Superior temporal gyrus (tissue), 1 donor: ENCODE data around the gene KLRC2.
"Not testable (repeated sequence)": the region's sequence is repeated elsewhere in the genome, so short reads cannot be mapped to it uniquely, and the experiment has no call there.

Experiments used
- DNase-seq: peaks from one replicate; pipeline ENCODE4 v3.0.0-alpha.2; 2016; ENCODE audit errors: extremely low spot score

KLRC2 gene

DNA sequence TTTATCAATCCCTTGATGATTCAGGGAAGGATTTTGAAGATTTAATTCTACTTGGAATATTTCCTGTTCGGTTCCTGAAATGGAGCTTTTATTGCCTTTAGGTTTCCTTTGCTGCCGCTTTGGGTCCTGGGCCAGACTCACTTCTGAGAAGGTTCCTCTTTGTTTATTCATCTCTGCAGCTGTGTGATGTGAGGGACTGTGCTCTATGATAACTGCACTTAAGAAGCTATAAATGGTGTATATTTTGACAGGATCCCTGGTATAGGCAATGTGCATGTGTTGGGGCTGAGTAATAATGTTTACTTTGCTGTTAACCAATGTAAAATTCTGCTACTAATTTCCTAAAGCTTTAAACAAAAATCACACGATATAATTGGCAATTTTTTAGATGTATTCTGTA lies at the start of gene KLRC2:
Gene KLRC2 (minus strand): TSS at position 195 of the 400 bp plus-strand sequence. CDS start 24 bp downstream, at position 171.
- peak; percentile 32 for DNase-seq

DNA sequence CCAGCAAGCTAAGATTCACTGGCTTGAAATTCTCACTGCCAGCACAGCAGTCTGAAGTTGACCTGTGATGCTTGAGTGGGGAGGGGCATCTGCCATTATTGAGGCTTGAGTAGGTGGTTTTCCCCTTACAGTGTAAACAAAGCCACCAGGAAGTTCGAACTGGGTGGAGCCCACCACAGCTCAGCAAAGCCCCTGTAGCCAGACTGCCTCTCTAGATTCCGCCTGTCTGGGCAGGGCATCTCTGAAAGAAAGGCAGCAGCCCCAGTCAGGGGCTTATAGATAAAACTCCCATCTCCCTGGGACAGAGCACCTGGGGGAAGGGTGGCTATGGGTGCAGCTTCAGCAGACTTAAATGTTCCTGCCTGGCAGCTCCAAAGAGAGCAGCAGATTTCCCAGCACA lies 46.1 kb upstream of the KLRC2 start:
- not testable (repeated sequence) for DNase-seq

DNA sequence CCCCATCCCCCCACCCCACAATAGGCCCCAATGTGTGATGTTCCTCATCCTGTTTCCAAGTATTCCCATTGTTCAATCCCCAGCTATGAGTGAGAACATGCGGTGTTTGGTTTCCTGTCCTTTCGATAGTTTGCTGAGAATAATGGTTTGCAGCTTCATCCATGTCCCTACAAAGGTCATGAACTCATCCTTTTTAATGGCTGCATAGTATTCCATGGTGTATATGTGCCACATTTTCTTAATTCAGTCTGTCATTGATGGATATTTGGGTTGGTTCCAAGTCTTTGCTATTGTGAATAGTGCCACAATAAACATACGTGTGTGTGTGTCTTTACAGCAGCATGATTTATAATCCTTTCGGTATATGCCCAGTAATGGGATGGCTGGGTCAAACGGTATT lies 37.0 kb upstream of the KLRC2 start:
- not testable (repeated sequence) for DNase-seq

DNA sequence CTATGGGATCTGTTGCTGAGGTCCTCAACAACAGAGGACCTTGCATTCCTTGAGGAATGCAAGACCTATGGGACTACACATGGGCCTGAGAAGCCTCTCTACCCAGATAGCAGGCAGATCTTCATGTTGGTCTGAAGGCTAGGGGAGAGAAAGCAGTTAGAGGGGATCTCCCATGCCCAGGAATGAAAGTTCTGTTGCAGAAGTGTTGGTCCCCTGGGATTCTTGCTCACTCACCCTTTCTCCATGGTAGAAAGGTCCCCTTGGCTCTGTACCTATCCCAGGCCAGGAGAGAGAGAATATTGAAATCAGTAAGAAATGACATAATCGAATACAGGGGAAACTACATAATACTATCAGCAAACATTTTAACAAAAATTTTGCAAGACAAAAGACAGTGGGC lies 33.9 kb upstream of the KLRC2 start:
- no peak for DNase-seq

DNA sequence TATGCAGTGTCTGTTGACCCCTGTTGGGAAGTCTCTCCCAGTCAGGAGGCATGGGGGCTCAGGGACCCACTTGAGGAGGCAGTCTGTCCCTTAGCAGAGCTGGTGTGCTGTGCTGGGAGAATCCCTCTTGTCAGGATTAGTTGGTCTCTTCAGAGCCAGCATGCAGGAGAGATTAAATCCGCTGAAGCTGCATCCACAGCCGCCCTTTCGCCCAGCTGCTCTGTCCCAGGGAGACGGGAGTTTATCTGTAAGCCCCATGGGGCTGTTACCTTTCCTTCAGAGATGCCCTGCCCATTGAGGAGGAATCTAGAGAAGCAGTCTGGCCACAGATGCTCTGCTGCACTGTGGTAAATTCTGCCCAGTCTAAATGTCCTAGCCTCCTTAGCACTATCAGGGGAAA lies 30.5 kb upstream of the KLRC2 start:
- no peak for DNase-seq

DNA sequence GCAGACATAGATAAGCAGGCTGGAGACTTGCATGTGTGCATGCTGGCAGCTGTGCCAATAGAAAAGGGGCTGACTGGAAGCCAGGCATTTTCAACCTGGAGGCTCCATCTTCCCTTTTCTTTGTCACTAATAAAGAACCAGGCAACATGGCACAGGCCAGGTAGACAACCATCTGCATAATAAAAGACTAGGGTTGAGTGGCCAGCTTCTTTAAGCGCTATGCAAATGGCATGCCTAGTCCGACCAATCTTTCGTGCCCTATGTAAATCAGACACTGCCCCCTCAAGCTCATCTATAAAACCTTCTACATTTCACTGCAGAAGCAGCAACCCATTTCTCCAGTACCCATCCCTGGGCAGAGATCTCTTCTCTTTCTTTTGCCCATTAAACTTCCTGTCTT lies 21.9 kb upstream of the KLRC2 start:
- DNase-seq, result no peak

DNA sequence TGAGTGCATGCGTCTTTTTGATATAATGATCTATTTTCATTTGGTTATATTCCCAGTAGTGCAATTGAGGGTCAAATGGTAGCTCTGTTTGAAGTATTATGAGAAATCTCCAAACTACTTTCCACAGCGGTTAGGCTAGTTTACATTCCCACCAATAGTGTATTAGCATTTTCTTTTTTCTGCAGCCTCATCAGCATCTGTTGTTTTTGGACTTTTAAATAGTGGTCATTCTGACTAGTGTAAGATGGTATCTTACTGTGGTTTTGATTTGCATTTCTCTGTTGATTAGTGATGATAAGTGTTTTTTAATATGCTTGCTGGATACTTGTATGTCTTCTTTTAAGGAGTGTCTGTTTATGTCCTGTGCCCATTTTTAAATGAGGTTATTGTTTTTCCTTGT lies 21.0 kb upstream of the KLRC2 start:
- DNase-seq, result no peak

DNA sequence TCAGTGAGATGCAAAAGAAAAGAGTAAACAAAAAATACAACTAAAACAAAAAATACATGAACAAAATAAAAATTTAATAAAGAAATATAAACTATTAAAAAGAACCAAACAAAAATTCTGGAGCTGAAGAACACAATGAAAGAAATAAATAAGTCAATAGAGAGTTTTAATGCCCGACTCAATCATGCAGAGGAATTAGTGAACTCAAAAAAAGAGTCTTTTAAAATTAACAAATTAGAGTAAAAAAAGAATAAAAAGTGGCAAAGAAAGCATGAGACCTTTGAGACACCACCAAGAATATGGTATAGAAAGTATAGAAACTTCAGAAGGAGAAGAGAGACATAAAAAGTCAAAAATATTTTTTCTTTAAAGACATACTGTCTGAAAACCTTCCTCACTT lies 20.0 kb upstream of the KLRC2 start:
- no peak for DNase-seq

DNA sequence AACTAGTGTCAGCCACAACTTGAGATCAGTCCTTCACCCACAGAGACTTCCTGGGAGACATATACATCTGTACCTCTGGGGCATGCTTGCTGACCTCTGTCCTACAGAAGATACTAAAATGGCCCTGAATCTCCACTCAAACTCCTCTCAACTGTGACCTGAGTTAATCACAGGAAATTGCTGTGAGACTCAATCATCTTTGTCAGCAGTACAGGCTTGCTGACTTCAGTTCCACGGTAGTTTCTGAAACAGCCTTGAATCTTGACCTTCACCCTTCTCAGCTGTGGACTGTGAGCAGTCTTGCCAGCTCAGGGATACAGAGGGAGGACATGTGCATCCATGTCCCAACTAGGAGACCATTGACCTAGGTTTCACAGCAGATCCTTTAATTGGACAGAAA lies 18.7 kb upstream of the KLRC2 start:
- no peak for DNase-seq

DNA sequence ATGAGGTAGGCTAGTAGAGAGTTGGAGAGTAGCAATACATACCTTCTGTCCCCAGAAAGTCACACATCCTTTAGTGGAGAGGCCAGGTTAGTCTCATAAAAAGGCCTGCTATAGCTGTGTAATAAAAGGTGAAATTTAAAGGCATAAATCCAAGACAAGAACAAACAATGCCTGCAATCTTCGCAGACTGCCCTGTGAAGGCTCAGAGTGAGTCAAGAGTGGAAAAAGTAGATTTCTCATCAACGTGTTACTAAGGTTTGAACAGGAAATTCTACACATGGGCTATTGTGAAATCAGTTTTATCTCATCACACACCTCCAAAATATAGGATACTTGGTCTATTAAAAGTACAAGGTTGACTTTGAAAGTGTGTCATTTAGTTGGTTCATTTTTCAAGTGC lies 17.3 kb upstream of the KLRC2 start, which contains the start of gene KLRC1:
Gene KLRC1 (minus strand): TSS at position 222 of the 400 bp plus-strand sequence. CDS start 2,221 bp downstream, outside the sequence.
- no peak for DNase-seq

DNA sequence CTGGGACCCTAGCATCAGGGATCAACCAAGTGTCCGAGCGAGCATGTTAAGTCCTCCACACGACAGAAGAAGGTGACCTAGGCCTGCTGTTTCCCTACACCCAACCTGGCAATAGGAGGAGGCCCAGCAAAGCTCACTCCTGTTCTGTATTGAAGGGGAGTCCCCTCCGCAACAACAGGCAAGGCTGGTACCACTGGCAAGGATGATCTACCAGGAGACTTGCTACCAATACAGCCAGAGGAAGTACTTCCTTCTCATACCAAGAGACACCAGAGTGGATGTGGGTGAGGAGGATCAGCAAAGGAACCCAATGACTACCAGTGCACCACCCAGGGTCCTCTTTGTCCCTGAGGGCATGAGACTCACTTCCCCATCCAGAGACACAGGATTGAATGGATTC lies 12.4 kb upstream of the KLRC2 start:
- no peak for DNase-seq

DNA sequence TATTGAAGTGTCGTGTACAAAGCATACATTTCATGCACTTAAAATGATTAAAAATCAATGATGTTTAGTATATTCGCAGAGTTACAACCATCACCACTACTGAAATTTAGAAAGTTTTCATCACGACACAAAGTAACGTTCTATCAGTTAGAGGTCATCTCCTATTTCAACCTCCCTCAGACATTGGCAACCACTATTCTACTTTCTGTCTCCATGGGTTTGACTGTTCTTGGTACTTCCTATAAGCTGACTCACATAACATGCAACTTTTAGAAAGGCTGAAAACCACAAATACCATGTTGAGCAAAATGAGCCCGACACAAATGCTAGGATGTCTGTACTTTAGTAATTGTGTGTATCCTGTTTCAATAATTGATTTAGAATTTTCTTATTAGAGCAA lies 10.2 kb upstream of the KLRC2 start:
- not testable (repeated sequence) for DNase-seq

DNA sequence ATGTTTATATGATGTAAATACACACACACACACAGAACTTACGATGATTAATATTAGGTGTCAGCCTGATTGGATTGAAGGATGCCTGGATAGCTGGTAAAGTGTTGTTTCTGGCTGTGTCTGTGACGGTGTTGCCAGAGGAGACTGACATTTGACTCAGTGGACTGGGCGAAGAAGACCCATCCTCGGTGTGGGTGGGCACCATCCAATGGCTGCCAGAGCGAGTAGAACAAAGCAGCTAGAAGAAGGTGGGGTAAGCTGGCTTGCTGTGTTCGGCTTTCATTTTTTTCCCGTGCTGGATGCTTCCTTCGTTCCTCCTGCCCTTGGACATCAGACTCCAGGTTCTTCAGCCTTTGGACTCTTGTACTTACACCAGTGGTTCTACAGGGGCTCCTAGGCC lies 5.3 kb upstream of the KLRC2 start:
- DNase-seq, result not testable (repeated sequence)

DNA sequence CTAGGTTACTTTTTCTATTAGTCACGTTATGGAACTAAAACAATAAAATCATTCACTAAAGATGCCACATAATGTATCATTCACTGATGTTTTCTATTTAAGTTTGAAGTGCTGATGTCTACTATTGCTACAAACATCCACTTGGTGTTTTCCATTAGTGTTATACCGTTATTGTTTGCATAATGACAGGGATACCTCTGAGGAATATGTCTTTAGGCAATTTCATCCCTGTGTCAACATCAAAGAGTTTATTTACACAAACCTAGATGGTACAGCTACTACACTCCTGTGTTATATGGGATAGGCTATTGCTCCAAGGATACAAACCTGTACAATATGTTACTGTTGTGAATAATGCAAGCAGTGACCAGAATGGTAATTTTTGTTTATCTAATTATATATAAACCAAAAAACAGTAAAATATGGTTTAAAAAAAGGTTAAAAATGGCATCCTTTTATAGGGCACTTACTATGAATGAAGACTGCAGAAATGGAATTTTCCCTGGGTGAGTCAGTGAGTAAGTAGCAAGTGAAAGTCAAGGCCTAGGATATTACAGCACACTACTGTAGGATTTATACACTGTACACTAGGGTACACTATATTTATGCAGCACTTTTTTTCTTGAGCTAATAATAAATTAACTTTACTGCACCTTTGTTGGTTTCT lies 3.9 kb upstream of the KLRC2 start:
- not testable (repeated sequence) for DNase-seq

DNA sequence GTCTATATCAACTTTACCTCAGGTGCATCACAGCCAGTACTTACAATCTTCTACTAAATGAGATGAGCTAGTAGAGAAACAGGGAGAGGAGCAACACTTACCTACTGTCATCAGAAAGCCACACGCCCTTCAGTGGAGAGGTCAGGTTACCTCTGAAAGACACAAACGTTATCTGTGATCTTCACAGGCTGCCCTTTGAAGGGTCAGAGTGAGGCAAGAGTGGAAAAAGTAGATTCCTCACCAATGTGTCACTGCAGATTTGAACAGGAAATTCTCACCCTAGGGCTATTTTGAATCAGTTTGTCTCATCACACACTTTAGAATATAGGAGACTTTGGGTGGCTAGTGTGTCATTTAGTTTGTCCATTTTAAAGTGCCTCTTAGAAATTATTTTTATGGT lies 1.8 kb upstream of the KLRC2 start:
- not testable (repeated sequence) for DNase-seq

DNA sequence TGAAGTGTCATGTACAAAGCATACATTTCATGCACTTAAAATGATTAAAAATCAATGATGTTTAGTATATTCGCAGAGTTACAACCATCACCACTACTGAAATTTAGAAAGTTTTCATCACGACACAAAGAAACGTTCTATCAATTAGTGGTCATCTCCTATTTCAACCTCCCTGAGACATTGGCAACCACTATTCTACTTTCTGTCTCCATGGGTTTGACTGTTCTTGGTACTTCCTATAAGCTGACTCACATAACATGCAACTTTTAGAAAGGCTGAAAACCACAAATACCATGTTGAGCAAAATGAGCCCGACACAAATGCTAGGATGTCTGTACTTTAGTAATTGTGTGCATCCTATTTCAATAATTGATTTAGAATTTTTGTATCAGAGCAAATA lies 5.2 kb downstream of the KLRC2 start:
- not testable (repeated sequence) for DNase-seq

DNA sequence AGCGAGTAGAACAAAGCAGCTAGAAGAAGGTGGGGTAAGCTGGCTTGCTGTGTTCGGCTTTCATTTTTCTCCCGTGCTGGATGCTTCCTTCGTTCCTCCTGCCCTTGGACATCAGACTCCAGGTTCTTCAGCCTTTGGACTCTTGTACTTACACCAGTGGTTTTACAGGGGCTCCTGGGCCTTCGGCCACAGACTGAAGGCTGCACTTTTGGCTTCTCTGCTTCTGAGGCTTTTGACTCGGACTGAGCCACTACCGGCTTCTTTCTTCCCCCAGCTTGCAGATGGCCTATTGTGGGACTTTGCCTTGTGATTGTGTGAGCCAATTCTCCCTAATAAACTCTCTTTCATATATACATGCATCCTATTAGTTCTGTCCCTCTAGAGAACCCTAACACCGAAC lies 9.9 kb downstream of the KLRC2 start:
- peak; percentile 44 for DNase-seq

DNA sequence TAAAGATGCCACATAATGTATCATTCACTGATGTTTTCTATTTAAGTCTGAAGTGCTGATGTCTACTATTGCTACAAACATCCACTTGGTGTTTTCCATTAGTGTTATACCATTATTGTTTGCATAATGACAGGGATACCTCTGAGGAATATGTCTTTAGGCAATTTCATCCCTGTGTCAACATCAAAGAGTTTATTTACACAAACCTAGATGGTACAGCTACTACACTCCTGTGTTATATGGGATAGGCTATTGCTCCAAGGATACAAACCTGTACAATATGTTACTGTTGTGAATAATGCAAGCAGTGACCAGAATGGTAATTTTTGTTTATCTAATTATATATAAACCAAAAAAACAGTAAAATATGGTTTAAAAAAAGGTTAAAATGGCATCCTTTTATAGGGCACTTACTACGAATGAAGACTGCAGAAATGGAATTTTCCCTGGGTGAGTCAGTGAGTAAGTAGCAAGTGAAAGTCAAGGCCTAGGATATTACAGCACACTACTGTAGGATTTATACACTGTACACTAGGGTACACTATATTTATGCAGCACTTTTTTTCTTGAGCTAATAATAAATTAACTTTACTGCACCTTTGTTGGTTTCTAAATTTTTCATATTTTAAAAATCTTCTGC lies 11.4 kb downstream of the KLRC2 start:
- DNase-seq, result not testable (repeated sequence)

DNA sequence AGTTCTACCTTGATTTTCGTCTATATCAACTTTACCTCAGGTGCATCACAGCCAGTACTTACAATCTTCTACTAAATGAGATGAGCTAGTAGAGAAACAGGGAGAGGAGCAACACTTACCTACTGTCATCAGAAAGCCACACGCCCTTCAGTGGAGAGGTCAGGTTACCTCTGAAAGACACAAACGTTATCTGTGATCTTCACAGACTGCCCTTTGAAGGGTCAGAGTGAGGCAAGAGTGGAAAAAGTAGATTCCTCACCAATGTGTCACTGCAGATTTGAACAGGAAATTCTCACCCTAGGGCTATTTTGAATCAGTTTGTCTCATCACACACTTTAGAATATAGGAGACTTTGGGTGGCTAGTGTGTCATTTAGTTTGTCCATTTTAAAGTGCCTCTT lies 13.7 kb downstream of the KLRC2 start:
- not testable (repeated sequence) for DNase-seq

DNA sequence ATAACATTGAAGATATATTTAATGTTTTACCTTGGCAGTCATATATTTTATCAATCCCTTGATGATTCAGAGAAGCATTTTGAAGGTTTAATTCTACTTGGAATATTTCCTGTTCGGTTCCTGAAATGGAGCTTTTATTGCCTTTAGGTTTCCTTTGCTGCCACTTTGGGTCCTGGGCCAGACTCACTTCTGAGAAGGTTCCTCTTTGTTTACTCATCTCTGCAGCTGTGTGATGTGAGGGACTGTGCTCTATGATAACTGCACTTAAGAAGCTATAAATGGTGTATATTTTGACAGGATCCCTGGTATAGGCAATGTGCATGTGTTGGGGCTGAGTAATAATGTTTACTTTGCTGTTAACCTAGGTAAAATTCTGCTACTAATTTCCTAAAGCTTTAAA lies 15.5 kb downstream of the KLRC2 start, which contains the start of gene KLRC3:
Gene KLRC3 (minus strand): TSS at position 262 of the 400 bp plus-strand sequence. CDS start 45 bp downstream, at position 217.
- not testable (repeated sequence) for DNase-seq

DNA sequence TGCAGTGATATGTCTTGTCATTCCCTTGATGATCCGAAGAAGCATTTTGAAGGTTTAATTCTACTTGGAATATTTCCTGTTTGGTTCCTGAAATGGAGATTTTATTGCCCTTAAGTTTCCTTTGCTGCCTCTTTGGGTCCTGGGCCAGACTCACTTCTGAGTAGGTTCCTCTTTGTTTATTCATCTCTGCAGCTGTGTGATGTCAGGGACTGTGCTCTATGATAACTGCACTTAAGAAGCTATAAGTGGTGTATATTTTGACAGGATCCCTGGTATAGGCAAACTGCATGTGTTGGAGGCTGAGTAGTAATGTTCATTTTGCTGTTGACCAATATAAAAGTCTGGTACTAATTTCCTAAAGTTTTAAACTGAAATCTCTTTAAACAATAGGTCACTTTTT lies 26.4 kb downstream of the KLRC2 start, which contains the start of gene KLRC4:
Gene KLRC4 (minus strand): TSS at position 366 of the 400 bp plus-strand sequence. CDS start 182 bp downstream, at position 184.
- no peak for DNase-seq

DNA sequence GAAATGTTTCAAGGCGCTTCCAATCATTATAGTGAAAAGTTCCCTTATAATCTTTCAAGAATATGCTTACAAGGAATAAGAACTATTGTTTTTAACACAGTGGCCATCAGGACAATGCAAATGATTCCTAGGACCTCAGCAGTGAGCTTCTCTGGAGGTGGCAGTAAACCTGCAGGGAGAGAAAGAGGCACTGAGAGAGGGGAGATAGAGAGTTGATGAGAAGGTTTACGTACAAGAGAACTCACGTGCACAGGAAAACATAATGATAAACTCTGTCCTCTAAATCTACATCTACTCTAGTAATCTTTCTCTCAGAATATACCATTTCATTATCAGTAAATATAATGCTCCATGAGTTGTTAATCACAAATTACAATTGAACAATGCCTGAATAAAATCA lies 27.0 kb downstream of the KLRC2 start:
- no peak for DNase-seq

DNA sequence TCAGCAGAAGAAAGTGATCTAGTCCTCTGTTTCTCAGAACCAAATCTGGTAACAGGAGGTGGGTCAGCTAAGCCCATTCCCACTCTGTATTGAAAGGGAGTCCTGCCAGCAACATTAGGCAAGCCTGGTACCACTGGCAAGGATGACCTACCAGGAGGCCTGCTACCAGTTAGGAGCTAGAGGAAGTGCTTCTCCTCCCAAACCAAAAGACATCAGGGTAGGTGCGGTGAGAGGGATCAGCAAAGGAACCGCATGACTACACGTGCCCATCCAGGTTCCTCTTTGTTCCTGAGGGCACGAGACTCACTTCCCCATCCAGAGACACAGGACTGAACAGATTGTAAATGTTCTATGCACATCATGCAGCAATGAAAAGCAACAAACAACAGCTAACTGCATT lies 29.1 kb downstream of the KLRC2 start:
- DNase-seq, result no peak
